ACC112 (cell line): Measurements from ENCODE around the gene MAPK12.

ENCODE experiments used
- H2AFZ ChIP-seq: fragments of 200-600 bp; sonication (generic); one replicate; pipeline ENCODE4 v1.6.0; 2017; ENCODE audit warnings: antibody characterized with exemption, low read length; ENCODE audit not compliant: unreplicated experiment
- H3K27ac ChIP-seq: fragments of 200-600 bp; sonication (generic); 2 replicates; pipeline ENCODE4 v1.5.1; 2014; ENCODE audit warnings: low read depth, mild to moderate bottlenecking, antibody characterized with exemption, low read length, moderate library complexity
- H3K27me3 ChIP-seq: fragments of 200-600 bp; sonication (generic); 2 replicates; pipeline ENCODE4 v1.6.1; 2014; ENCODE audit warnings: mild to moderate bottlenecking, antibody characterized with exemption, low read length, moderate library complexity, mixed read lengths; ENCODE audit not compliant: insufficient read depth
- H3K36me3 ChIP-seq: fragments of 200-600 bp; sonication (generic); 2 replicates; pipeline ENCODE4 v1.6.1; 2016; ENCODE audit warnings: mild to moderate bottlenecking, antibody characterized with exemption, low read length, moderate library complexity, mixed read lengths; ENCODE audit not compliant: insufficient read depth
- H3K4me1 ChIP-seq: fragments of 200-600 bp; sonication (generic); one replicate; pipeline ENCODE4 v1.6.1; 2016; ENCODE audit warnings: low read length, mixed read lengths; ENCODE audit not compliant: insufficient read depth, unreplicated experiment, control insufficient read depth
- H3K4me3 ChIP-seq: fragments of 200-600 bp; sonication (generic); 2 replicates; pipeline ENCODE4 v1.5.1; 2014; ENCODE audit warnings: mild to moderate bottlenecking, low read depth, low read length
- H3K79me2 ChIP-seq: fragments of 200-600 bp; sonication (generic); one replicate; pipeline ENCODE4 v1.6.0; 2016; ENCODE audit warnings: low read length; ENCODE audit not compliant: control insufficient read depth, unreplicated experiment, insufficient read depth

Gene MAPK12

DNA sequence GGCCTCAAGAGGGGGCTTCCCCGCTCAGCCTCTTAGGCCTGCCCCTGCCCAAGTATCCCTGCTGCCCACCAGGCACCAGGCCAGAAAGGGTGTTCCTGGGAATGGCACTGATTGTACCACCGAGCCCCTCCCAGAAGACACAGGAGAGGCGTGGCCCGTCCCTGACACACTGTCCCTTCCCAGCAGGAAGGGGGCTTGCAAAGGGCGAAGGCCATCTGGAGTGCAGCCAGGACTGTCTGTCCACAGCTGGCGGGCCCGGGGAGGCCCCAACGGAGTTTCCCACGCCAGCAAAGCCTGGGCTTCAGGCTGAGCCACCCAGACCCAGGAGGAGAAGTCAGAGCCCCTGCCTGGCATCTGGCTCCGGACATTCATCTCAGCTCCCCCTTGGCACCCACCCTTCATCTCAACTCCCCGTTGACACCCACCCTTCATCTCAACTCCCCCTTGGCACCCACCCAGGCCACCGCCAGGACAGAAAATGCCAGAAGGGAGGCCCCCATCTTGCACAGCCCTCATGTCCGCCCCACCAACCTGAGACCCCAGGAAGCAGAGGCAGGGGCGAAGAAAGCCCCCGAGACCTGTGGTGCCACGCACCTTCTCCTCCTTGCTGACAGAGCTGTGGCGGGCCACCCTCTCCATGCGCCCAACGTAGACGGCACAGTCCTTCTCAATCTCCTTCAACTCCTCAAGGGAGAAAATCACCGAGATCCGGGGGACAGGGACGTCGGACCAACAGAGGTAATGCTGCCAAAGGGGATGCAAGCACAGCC lies 36.1 kb downstream of the MAPK12 start:
- Histone ChIP-seq H3K27ac (no peak overlapping the region), H3K4me1 (no peaks in the 10 kb centered on the region), H3K27me3 (no peaks in the 10 kb centered on the region), H3K36me3 (peaks cover 6% of the 10 kb centered on the region; the same call in 1 of the 2 replicates), H3K4me3 (no peak overlapping the region), H3K79me2 (no peaks in the 10 kb centered on the region), H2AFZ (no peak overlapping the region)

DNA sequence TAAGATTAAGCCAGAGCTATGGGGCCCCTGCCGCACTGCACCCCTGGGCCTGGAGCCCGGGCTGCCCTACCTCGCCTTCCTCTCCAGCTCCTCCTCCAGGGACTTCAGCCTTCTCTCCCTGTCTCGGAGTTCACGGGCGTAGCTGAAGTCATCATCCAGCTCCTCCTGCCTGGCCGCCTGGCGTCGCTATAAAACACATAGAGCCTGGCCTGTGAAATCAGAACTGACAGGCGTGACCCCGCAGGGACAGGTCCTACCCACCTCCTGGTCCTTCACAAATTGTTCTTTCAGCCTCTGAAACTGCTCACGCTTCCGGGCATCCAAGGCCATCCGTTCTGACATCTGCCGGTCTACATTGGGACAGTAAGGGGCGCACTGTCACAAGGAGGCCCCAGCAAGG lies 37.4 kb downstream of the MAPK12 start:
- Histone ChIP-seq H3K27ac (no peak overlapping the region), H2AFZ (no peak overlapping the region), H3K4me3 (no peak overlapping the region), H3K36me3 (peaks cover 6% of the 10 kb centered on the region; the same call in 1 of the 2 replicates), H3K4me1 (no peaks in the 10 kb centered on the region), H3K27me3 (no peaks in the 10 kb centered on the region), H3K79me2 (no peaks in the 10 kb centered on the region)

- Histone ChIP-seq H3K79me2 (no peaks in the 10 kb centered on the region), H3K36me3 (peaks cover 6% of the 10 kb centered on the region; the same call in 1 of the 2 replicates), H3K4me1 (no peaks in the 10 kb centered on the region), H3K27me3 (no peaks in the 10 kb centered on the region), H2AFZ (no peak overlapping the region), H3K4me3 (no peak overlapping the region), H3K27ac (no peak overlapping the region)
Measured at GRCh38 chr22:50222508-50222907, 39.0 kb downstream of the MAPK12 start.

- Histone ChIP-seq H3K27ac (no peak overlapping the region), H3K27me3 (no peaks in the 10 kb centered on the region), H3K4me3 (no peak overlapping the region), H2AFZ (no peak overlapping the region), H3K79me2 (no peaks in the 10 kb centered on the region), H3K4me1 (no peaks in the 10 kb centered on the region), H3K36me3 (peaks cover 6% of the 10 kb centered on the region; the same call in 1 of the 2 replicates)
Measured at GRCh38 chr22:50221410-50222300, 39.8 kb downstream of the MAPK12 start.

DNA sequence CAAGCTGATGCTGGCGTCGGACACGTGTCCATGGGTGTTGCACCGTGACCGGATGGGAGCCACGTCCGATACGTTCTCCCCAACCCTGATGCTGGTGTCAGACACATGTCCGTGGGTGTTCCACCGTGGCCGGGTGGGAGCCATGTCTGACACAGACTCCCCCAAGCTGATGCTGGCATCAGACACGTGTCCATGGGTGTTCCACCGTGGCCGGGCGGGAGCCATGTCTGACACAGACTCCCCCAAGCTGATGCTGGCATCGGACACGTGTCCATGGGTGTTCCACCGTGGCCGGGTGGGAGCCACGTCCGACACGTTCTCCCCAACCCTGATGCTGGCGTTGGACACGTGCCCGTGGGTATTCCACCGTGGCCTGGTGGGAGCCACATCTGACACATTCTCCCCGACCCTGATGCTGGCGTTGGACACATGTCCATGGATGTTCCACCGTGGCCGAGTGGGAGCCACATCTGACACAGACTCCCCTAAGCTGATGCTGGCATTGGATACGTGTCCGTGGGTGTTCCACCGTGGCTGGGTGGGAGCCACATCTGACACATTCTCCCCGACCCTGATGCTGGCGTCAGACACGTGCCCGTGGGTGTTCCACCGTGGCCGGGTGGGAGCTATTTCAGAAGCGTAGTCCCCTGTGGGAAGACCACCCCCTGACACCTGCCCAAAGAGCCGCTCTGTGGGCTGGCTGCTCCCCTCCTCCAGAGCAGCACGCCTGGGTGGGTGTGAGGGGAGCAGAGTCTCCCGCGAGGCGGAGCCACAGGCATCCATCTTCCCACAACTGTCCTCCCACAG lies 40.7 kb downstream of the MAPK12 start:
- Histone ChIP-seq H3K27me3 (no peaks in the 10 kb centered on the region), H2AFZ (no peak overlapping the region), H3K36me3 (peaks cover 6% of the 10 kb centered on the region; the same call in 1 of the 2 replicates), H3K79me2 (no peaks in the 10 kb centered on the region), H3K4me3 (no peak overlapping the region), H3K27ac (no peak overlapping the region), H3K4me1 (no peaks in the 10 kb centered on the region)

DNA sequence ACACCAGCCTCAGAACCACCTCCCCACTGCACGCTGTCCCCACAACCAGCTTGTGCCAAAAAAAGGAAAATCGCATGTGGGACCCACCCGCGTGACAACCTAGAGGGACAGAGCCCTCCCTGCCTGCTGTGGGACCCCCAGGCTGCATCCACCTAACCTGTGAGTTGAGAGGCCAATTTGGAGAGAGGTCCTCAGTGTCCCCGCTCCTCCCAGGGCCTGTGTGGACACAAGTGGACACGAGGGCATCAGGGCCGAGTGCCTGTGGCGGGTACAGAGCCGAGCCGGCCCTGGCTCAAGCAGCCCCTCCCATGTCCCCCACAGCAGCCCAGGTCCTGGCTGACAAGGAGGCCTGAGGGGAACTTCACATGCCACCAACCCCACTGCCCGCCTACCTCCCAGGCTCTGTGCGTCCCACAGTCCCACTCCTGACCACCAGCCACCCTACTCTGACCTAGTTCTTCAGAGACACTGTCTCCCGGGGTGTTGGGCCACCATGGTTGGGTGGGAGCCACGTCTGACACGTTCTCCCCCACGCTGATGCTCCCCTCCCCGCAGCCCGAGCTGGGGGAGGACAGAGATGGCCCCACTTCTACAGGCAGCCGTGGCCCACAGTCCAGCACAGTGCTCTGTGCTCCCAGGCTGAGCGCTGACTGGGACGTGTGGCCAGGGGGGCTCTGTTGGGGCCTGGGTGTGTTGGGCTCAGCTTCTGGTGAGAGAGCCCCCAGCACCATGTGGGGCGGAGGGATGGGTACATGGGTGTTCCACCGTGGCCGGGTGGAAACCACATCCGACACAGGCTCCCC lies 41.5 kb downstream of the MAPK12 start:
- H2AFZ ChIP-seq: no peak overlapping the region
- H3K27ac ChIP-seq: no peak overlapping the region
- no peaks in the 10 kb centered on the region for H3K4me1 ChIP-seq
- no peaks in the 10 kb centered on the region for H3K27me3 ChIP-seq
- no peak overlapping the region for H3K4me3 ChIP-seq
- no peaks in the 10 kb centered on the region for H3K79me2 ChIP-seq
- H3K36me3 ChIP-seq: peaks cover 6% of the 10 kb centered on the region; the same call in 1 of the 2 replicates

- Histone ChIP-seq H3K27me3 (no peaks in the 10 kb centered on the region), H3K4me1 (no peaks in the 10 kb centered on the region), H3K79me2 (no peaks in the 10 kb centered on the region), H3K27ac (no peak overlapping the region), H2AFZ (no peak overlapping the region), H3K4me3 (no peak overlapping the region), H3K36me3 (peaks cover 6% of the 10 kb centered on the region; the same call in 1 of the 2 replicates)
Measured at GRCh38 chr22:50218996-50219727, 42.3 kb downstream of the MAPK12 start.

GRCh38 chr22:50218153-50218995 lies 43.1 kb downstream of the MAPK12 start:
- H3K4me3 ChIP-seq: no peak overlapping the region
- no peak overlapping the region for H2AFZ ChIP-seq
- H3K4me1 ChIP-seq: no peaks in the 10 kb centered on the region
- peaks cover 6% of the 10 kb centered on the region; the same call in 1 of the 2 replicates for H3K36me3 ChIP-seq
- H3K79me2 ChIP-seq: no peaks in the 10 kb centered on the region
- no peak overlapping the region for H3K27ac ChIP-seq
- H3K27me3 ChIP-seq: no peaks in the 10 kb centered on the region
